ENCODE results near the gene PPP1R13B.

DNA sequence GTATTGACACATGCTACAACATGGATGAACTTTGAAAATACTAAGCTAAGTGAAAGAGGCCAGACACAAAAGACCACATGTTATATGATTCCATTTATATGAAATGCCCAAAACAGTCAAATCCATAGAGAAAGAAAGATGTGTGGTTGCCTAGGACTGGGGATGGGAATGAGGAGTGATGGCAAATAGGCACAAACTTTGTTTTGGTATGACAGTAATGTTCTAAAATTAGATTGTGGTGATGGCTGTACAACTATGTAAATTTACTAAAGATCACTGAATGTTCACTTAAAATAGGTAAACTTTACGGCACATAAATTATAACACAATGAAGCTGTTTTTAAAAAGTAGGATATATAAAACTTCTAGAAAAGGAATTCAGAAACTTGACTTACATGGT is 41.7 kb downstream of the PPP1R13B start:
- TF ChIP-seq POLR2AphosphoS5 (IDR thresholded peaks at IDR 0.05; ENCODE audit: low read depth, low read length) = no peak
- TF ChIP-seq TAF1 (IDR thresholded peaks at IDR 0.05; ENCODE audit: borderline replicate concordance, insufficient read depth, low read length) = no peak
- no peak for TF ChIP-seq SIN3A (IDR thresholded peaks at IDR 0.05; ENCODE audit: borderline replicate concordance, insufficient read depth, low read length)
